Epithelial cell of alveolus of lung (primary cell): ENCODE results near the gene TINAGL1. TPM values are rescaled to one million over a fixed set of nuclear protein-coding genes. Genes with fewer than 3 reads are reported as not detected.

ENCODE experiments used
- total RNA-seq: library from RNA; depleted of rRNA; stranded (reverse); fragments of >200 nt; gene quantifications from 2 replicates; pipeline ENCODE4 v1.2.1, GENCODE V29; 2015

TINAGL1 gene
- 16.6 and 141 TPM in 2 replicates for total RNA-seq

DNA sequence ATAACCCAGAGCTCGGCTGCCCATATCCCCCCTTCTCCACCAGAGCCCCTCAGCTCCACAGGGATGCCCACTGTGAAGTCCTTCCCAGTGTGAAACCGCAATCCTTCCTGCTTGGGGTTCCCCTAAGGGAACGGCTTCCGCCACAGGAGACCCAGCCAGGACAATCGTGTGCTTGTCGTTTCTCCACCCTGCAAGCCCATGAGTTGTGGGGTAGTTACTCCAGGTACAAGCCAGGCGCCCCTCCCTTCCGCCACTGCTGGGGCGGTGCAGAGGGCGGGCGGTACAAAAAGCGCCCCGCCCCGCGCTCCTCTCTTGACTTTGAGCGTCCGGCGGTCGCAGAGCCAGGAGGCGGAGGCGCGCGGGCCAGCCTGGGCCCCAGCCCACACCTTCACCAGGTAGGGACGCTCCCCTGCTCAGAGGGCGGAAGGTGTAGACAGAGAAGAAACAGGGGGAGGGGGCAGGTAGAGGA, at the start of gene TINAGL1:
TINAGL1 (plus strand) TSS at position 315 of the 469 bp plus-strand sequence. CDS start 634 bp downstream, outside the sequence.

DNA sequence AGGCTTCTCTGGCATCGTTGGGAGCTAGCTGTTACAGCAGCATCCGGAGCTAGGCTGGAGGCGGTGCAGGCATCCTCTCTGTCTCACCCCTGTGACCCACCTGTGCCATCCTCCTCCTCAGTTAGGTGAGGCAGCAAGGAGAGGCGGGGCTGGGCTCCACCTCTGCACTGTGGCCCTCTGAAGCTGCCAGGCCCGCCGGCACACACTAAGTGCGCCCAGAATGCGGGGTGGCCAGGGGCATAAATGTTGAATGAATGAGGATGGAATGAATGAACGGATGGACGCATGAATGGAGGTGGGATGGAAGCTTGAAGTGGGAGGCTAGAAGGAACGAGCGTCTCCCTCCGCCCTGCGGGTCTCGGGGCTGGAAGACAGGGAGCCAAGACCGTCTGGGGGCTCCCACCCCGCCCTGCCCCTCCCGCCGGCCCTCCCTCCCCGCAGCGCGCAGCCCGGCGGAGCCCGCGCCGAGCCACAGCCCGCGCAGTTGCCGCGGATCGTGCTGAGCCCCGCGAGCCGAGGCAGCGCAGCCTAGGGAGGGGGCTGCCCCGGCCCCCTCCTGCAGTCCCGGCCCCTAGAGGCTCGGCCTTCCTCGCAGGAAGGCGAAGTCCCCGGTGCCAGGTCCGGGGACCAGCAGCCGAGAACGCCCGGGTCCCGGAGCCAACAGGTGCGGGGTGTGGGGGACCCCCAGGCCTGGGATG, 41.1 kb downstream of the TINAGL1 start, which contains the start of gene HCRTR1:
HCRTR1 (plus strand) TSS at position 472 of the 698 bp plus-strand sequence. CDS start 1,504 bp downstream, outside the sequence.

Other genes starting within 250 kb of the TINAGL1 start
- 109 TPM in 1 of 2 replicates, not detected in the other for gene FABP3, start 203.4 kb upstream of the TINAGL1 start, total RNA-seq
- gene SERINC2, start 163.3 kb upstream of the TINAGL1 start, total RNA-seq: 27.8 and 72.1 TPM in 2 replicates
- 0.13 TPM in 1 of 2 replicates, not detected in the other for gene HCRTR1, start 41.2 kb downstream of the TINAGL1 start, total RNA-seq
- 75.2 and 93.1 TPM in 2 replicates for gene PEF1, start 68.4 kb downstream of the TINAGL1 start, total RNA-seq
- 97.9 and 173 TPM in 2 replicates for gene COL16A1, start 127.5 kb downstream of the TINAGL1 start, total RNA-seq
- 17.2 and 19.5 TPM in 2 replicates for gene ADGRB2, start 187.8 kb downstream of the TINAGL1 start, total RNA-seq
- gene SPOCD1, start 239.5 kb downstream of the TINAGL1 start, total RNA-seq: 15.3 and 83.4 TPM in 2 replicates